Tibial nerve (tissue), 4 donors: ENCODE results near the gene FAM120B. TPM values are rescaled to one million over a fixed set of nuclear protein-coding genes. Genes with fewer than 3 reads are reported as not detected.
A peak's percentile ranks its signal among the peaks of the same experiment; 100 is the strongest.

Source experiments
- DNase-seq, 2 donors: peaks; one replicate each; pipeline ENCODE4 v3.0.0-alpha.2; 2019; ENCODE audit warnings: low spot score in 2 of 2
- H3K27ac ChIP-seq, 4 donors: fragments of 200-600 bp; sonication (generic) in 3 of 4; one replicate each; pipeline ENCODE4 v1.5.1; 2017 to 2019; ENCODE audit warnings: mild to moderate bottlenecking in 1 of 4
- H3K27me3 ChIP-seq, 2 donors: fragments of 200-600 bp; sonication (generic) in 1 of 2; one replicate each; pipeline versions ENCODE4 v1.5.1 to v1.6.0; 2017 to 2019
- H3K36me3 ChIP-seq, 3 donors: fragments of 200-600 bp; sonication (generic); one replicate each; pipeline ENCODE4 v1.5.1; 2018 to 2019
- H3K4me1 ChIP-seq, 4 donors: fragments of 200-600 bp; sonication (generic) in 3 of 4; one replicate each; pipeline ENCODE4 v1.5.1; 2017 to 2019
- H3K4me3 ChIP-seq, 4 donors: fragments of 200-600 bp; sonication (generic) in 3 of 4; one replicate each; pipeline ENCODE4 v1.5.1; 2017 to 2019; ENCODE audit warnings: mild to moderate bottlenecking in 1 of 4, moderate library complexity in 1 of 4
- H3K9me3 ChIP-seq, 4 donors: fragments of 200-600 bp; sonication (generic) in 3 of 4; one replicate each; pipeline ENCODE4 v1.5.1; 2017 to 2019
- EP300 ChIP-seq, 2 donors: sonication (generic); formaldehyde crosslinking; IDR thresholded peaks; one replicate each; pipeline ENCODE4 v1.6.1; 2017; ENCODE audit warnings: antibody characterized with exemption in 2 of 2, mild to moderate bottlenecking in 1 of 2
- POLR2A ChIP-seq, 2 donors: fragments of 450-650 bp; IDR thresholded peaks; one replicate each; pipeline ENCODE4 v1.6.1; 2017; ENCODE audit warnings: antibody characterized with exemption in 2 of 2, mild to moderate bottlenecking in 2 of 2, moderate library complexity in 2 of 2
- WGBS, 2 donors: methylation state at CpG; one replicate each; pipeline ENCODE4 v1.1.5; 2018; 5-methylcytosine and 5-hydroxymethylcytosine counted together
- total RNA-seq, 4 donors: library from RNA; depleted of rRNA; stranded (reverse); fragments of >200 nt; gene quantifications; one replicate each; pipeline ENCODE4 v1.1.0, GENCODE V29; 2016
- TF ChIP-seq, protein P1 (sequence below), 5 experiments: fragments of 200-600 bp in 3 of 5; fragments of 450-650 bp in 2 of 5; sonication (generic) in 3 of 5; IDR thresholded peaks; one replicate each; pipeline ENCODE4 v1.5.1; 2016 to 2019; ENCODE audit warnings: antibody characterized with exemption in 5 of 5, mild to moderate bottlenecking in 3 of 5, moderate library complexity in 2 of 5

FAM120B gene
- total RNA-seq, 4 donors from 2014 or later, result 26.0 to 35.4 (median 32.1) TPM

- TF ChIP-seq, protein P1, sequence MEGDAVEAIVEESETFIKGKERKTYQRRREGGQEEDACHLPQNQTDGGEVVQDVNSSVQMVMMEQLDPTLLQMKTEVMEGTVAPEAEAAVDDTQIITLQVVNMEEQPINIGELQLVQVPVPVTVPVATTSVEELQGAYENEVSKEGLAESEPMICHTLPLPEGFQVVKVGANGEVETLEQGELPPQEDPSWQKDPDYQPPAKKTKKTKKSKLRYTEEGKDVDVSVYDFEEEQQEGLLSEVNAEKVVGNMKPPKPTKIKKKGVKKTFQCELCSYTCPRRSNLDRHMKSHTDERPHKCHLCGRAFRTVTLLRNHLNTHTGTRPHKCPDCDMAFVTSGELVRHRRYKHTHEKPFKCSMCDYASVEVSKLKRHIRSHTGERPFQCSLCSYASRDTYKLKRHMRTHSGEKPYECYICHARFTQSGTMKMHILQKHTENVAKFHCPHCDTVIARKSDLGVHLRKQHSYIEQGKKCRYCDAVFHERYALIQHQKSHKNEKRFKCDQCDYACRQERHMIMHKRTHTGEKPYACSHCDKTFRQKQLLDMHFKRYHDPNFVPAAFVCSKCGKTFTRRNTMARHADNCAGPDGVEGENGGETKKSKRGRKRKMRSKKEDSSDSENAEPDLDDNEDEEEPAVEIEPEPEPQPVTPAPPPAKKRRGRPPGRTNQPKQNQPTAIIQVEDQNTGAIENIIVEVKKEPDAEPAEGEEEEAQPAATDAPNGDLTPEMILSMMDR (IDR thresholded peaks at IDR 0.05), result no peak
- no peak for TF ChIP-seq EP300 (IDR thresholded peaks at IDR 0.05)
- no peak for TF ChIP-seq POLR2A (IDR thresholded peaks at IDR 0.05)
Measured at GRCh38 chr6:170288091-170288631, 18.4 kb upstream of the FAM120B start.

GRCh38 chr6:170288852-170289179 lies 17.7 kb upstream of the FAM120B start:
- no peak for DNase-seq
- TF ChIP-seq POLR2A (IDR thresholded peaks at IDR 0.05) (no peak), EP300 (IDR thresholded peaks at IDR 0.05) (no peak)
- TF ChIP-seq, protein P1 (IDR thresholded peaks at IDR 0.05), result no peak
- H3K36me3 ChIP-seq, result peaks cover 0 to 3% (median 0%) of the 10 kb centered on the region in 3 donors
- peaks cover 0 to 76% (median 46%) of the 10 kb centered on the region in 4 donors for H3K4me1 ChIP-seq
- no peak overlapping the region for H3K27ac ChIP-seq
- H3K27me3 ChIP-seq, result peaks cover 0 to 55% of the 10 kb centered on the region in 2 donors
- 22 to 25% methylated on average over 16 of the region's 16 CpGs for WGBS, 2 donors
- H3K9me3 ChIP-seq, result no peaks in the 10 kb centered on the region
- peak overlapping the region in 3 of 4 donors; percentile 48 to 78 (median 59) for H3K4me3 ChIP-seq

More at GRCh38 chr6:170288091-170288631, 18.4 kb upstream of the FAM120B start:
- 66 to 80% methylated on average over 27 to 33 of the region's 33 CpGs for WGBS, 2 donors
- peaks cover 0 to 70% (median 45%) of the 10 kb centered on the region in 4 donors for H3K4me1 ChIP-seq
- no peak overlapping the region for H3K4me3 ChIP-seq
- peaks cover 0 to 49% of the 10 kb centered on the region in 2 donors for H3K27me3 ChIP-seq
- H3K9me3 ChIP-seq, result no peaks in the 10 kb centered on the region
- peaks cover 0 to 10% (median 0%) of the 10 kb centered on the region in 3 donors for H3K36me3 ChIP-seq
- DNase-seq, result no peak
- no peak overlapping the region for H3K27ac ChIP-seq

GRCh38 chr6:170289180-170289931 lies 17.2 kb upstream of the FAM120B start:
- no peaks in the 10 kb centered on the region for H3K36me3 ChIP-seq
- peak overlapping the region in 1 of 4 donors; percentile 70 for H3K27ac ChIP-seq
- peak overlapping the region; percentile 48 to 88 (median 68) for H3K4me3 ChIP-seq
- no peaks in the 10 kb centered on the region for H3K9me3 ChIP-seq
- TF ChIP-seq POLR2A (IDR thresholded peaks at IDR 0.05), result no peak
- TF ChIP-seq, protein P1 (IDR thresholded peaks at IDR 0.05), result no peak
- TF ChIP-seq EP300 (IDR thresholded peaks at IDR 0.05), result no peak
- peaks cover 0 to 61% of the 10 kb centered on the region in 2 donors for H3K27me3 ChIP-seq
- no peak for DNase-seq
- peaks cover 0 to 81% (median 46%) of the 10 kb centered on the region in 4 donors for H3K4me1 ChIP-seq
- 1 to 8% methylated on average over 19 to 31 of the region's 85 CpGs for WGBS, 2 donors

DNA sequence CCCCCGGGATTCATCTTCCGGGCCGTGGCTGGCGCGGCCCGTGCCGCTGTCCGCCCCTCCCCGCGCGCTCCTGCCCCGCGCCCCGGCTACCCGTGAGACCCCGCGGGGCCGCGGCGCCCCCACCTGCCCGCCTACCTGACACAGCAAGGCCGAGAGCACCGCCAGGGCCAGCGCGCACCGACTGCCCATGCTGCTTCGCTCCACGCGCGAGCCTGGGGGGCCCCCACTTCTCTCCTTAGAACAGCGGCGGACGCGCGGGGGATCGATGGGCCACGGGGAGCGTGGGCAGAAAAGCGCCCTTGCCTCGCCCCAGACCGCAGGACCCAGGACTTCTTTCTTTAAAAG lies 16.6 kb upstream of the FAM120B start:
- Histone ChIP-seq H3K9me3 (no peaks in the 10 kb centered on the region), H3K27me3 (peaks cover 0 to 66% of the 10 kb centered on the region in 2 donors), H3K4me3 (peak overlapping the region; percentile 48 to 88 (median 68)), H3K4me1 (peaks cover 0 to 82% (median 48%) of the 10 kb centered on the region in 4 donors), H3K27ac (peak overlapping the region in 2 of 4 donors; percentile 53 to 70), H3K36me3 (no peaks in the 10 kb centered on the region)
- TF ChIP-seq, protein P1 (IDR thresholded peaks at IDR 0.05), result no peak
- TF ChIP-seq EP300 (IDR thresholded peaks at IDR 0.05) (no peak), POLR2A (IDR thresholded peaks at IDR 0.05) (no peak)
- WGBS, 2 donors, result 3% methylated on average over 6 of the region's 41 CpGs; no CpG with 5 or more reads in 1 of the 2 donors
- no peak for DNase-seq
